ENCODE measurements around the gene VRK3. TPM values are rescaled to one million over a fixed set of nuclear protein-coding genes. Genes with fewer than 3 reads are reported as not detected.
"Not testable (repeated sequence)": the region's sequence is repeated elsewhere in the genome, so short reads cannot be mapped to it uniquely, and the experiment has no call there.

Gene VRK3
- total and polyA plus RNA-seq, 4 donors: 16.2 to 23.6 (median 20.3) TPM

- H3K36me3 ChIP-seq (ENCODE audit: control insufficient read depth in 4 of 4, insufficient read depth in 3 of 4, low read depth in 1 of 4, low read length in 3 of 4): peaks cover 0 to 10% (median 5%) of the 10 kb centered on the region in 4 donors
- no peak overlapping the region for H3K4me3 ChIP-seq (ENCODE audit: low read depth in 1 of 3, low read length in 3 of 3)
- 66% methylated on average over 12 of the region's 12 CpGs for WGBS
- no peak for DNase-seq (ENCODE audit: low spot score)
- H3K9ac ChIP-seq (ENCODE audit: low read depth in 1 of 2, low read length in 2 of 2): no peak overlapping the region
- no peaks in the 10 kb centered on the region for H3K27me3 ChIP-seq (ENCODE audit: control insufficient read depth in 4 of 4, insufficient read depth in 4 of 4, low read length in 3 of 4)
- H3K27ac ChIP-seq (ENCODE audit: low read depth in 1 of 2, low read length in 2 of 2): no peak overlapping the region
- H3K9me3 ChIP-seq (ENCODE audit: control insufficient read depth in 4 of 4, low read length in 3 of 4): no peaks in the 10 kb centered on the region
- no peak for TF ChIP-seq TAF1 (conservative IDR thresholded peaks at IDR 0.05)
- no peak for TF ChIP-seq YY1 (IDR thresholded peaks at IDR 0.05)
- TF ChIP-seq JUND (IDR thresholded peaks at IDR 0.05): no peak
- TF ChIP-seq ZBTB33 (IDR thresholded peaks at IDR 0.05): no peak
- no peak for TF ChIP-seq FOXA2 (IDR thresholded peaks at IDR 0.05)
- TF ChIP-seq FOXA1 (IDR thresholded peaks at IDR 0.05): no peak
- TF ChIP-seq RAD21 (IDR thresholded peaks at IDR 0.05): no peak
- no peak for TF ChIP-seq GABPA (IDR thresholded peaks at IDR 0.05 in 1 of 2, conservative IDR thresholded peaks at IDR 0.05 in 1 of 2)
- no peak for TF ChIP-seq NR2F2 (IDR thresholded peaks at IDR 0.05)
- TF ChIP-seq, protein P1, sequence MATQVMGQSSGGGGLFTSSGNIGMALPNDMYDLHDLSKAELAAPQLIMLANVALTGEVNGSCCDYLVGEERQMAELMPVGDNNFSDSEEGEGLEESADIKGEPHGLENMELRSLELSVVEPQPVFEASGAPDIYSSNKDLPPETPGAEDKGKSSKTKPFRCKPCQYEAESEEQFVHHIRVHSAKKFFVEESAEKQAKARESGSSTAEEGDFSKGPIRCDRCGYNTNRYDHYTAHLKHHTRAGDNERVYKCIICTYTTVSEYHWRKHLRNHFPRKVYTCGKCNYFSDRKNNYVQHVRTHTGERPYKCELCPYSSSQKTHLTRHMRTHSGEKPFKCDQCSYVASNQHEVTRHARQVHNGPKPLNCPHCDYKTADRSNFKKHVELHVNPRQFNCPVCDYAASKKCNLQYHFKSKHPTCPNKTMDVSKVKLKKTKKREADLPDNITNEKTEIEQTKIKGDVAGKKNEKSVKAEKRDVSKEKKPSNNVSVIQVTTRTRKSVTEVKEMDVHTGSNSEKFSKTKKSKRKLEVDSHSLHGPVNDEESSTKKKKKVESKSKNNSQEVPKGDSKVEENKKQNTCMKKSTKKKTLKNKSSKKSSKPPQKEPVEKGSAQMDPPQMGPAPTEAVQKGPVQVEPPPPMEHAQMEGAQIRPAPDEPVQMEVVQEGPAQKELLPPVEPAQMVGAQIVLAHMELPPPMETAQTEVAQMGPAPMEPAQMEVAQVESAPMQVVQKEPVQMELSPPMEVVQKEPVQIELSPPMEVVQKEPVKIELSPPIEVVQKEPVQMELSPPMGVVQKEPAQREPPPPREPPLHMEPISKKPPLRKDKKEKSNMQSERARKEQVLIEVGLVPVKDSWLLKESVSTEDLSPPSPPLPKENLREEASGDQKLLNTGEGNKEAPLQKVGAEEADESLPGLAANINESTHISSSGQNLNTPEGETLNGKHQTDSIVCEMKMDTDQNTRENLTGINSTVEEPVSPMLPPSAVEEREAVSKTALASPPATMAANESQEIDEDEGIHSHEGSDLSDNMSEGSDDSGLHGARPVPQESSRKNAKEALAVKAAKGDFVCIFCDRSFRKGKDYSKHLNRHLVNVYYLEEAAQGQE (IDR thresholded peaks at IDR 0.05): no peak
- TF ChIP-seq HNF4G (IDR thresholded peaks at IDR 0.05): no peak
- no peak for TF ChIP-seq RXRA (IDR thresholded peaks at IDR 0.05)
- TF ChIP-seq, protein P2, sequence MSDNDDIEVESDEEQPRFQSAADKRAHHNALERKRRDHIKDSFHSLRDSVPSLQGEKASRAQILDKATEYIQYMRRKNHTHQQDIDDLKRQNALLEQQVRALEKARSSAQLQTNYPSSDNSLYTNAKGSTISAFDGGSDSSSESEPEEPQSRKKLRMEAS (IDR thresholded peaks at IDR 0.05): no peak
- TF ChIP-seq HNF4A (conservative IDR thresholded peaks at IDR 0.05): no peak
- TF ChIP-seq, protein P3, sequence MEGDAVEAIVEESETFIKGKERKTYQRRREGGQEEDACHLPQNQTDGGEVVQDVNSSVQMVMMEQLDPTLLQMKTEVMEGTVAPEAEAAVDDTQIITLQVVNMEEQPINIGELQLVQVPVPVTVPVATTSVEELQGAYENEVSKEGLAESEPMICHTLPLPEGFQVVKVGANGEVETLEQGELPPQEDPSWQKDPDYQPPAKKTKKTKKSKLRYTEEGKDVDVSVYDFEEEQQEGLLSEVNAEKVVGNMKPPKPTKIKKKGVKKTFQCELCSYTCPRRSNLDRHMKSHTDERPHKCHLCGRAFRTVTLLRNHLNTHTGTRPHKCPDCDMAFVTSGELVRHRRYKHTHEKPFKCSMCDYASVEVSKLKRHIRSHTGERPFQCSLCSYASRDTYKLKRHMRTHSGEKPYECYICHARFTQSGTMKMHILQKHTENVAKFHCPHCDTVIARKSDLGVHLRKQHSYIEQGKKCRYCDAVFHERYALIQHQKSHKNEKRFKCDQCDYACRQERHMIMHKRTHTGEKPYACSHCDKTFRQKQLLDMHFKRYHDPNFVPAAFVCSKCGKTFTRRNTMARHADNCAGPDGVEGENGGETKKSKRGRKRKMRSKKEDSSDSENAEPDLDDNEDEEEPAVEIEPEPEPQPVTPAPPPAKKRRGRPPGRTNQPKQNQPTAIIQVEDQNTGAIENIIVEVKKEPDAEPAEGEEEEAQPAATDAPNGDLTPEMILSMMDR (IDR thresholded peaks at IDR 0.05; ENCODE audit: low read depth, low read length, missing input control): no peak
- TF ChIP-seq SP1 (IDR thresholded peaks at IDR 0.05): no peak
- no peak for TF ChIP-seq EGR1 (IDR thresholded peaks at IDR 0.05; ENCODE audit: low read depth in 2 of 2)
- no peaks in the 10 kb centered on the region for H3K4me1 ChIP-seq (ENCODE audit: control insufficient read depth in 4 of 4, insufficient read depth in 4 of 4, low read length in 3 of 4)
Measured at GRCh38 chr19:49971991-49972411, 53.2 kb downstream of the VRK3 start.

GRCh38 chr19:49969355-49969754 lies 55.8 kb downstream of the VRK3 start:
- not testable (repeated sequence) for H3K9ac ChIP-seq (ENCODE audit: low read depth in 1 of 2, low read length in 2 of 2); H3K36me3 ChIP-seq (ENCODE audit: control insufficient read depth in 4 of 4, insufficient read depth in 3 of 4, low read depth in 1 of 4, low read length in 3 of 4); H3K27ac ChIP-seq (ENCODE audit: low read depth in 1 of 2, low read length in 2 of 2); H3K4me3 ChIP-seq (ENCODE audit: low read depth in 1 of 3, low read length in 3 of 3); H3K9me3 ChIP-seq (ENCODE audit: control insufficient read depth in 4 of 4, low read length in 3 of 4); DNase-seq (ENCODE audit: low spot score); H3K4me1 ChIP-seq (ENCODE audit: control insufficient read depth in 4 of 4, insufficient read depth in 4 of 4, low read length in 3 of 4); H3K27me3 ChIP-seq (ENCODE audit: control insufficient read depth in 4 of 4, insufficient read depth in 4 of 4, low read length in 3 of 4)
- WGBS: 26% methylated on average over 5 of the region's 9 CpGs

Measured in liver (tissue), 9 donors.